K562 (cell line): ENCODE measurements around the gene PLXNA3. TPM values are rescaled to one million over a fixed set of nuclear protein-coding genes. Genes with fewer than 3 reads are reported as not detected.
A peak's percentile ranks its signal among the peaks of the same experiment; 100 is the strongest.

ENCODE experiments used
- ADNP ChIP-seq: fragments of 200-800 bp; sonication (Bioruptor generic); IDR thresholded peaks from 2 replicates; pipeline ENCODE4 v1.6.1; 2016; ENCODE audit warnings: missing genetic modification characterization, missing compliant biosample characterization
- CAMTA2 ChIP-seq: fragments of 250-450 bp; sonication (Bioruptor Pico); conservative IDR thresholded peaks from 2 replicates; pipeline ENCODE4 v1.5.1; 2022
- CHD4 ChIP-seq: fragments of 200-600 bp; sonication (generic); IDR thresholded peaks from 3 replicates; pipeline ENCODE4 v1.6.1; 2012; ENCODE audit warnings: low read depth, mild to moderate bottlenecking, mixed read lengths, low read length, inconsistent platforms; ENCODE audit not compliant: insufficient read depth, insufficient replicate concordance, poor library complexity, severe bottlenecking
- CREB3 ChIP-seq: fragments of 450-650 bp; conservative IDR thresholded peaks from 2 replicates; pipeline ENCODE4 v1.6.1; 2016; ENCODE audit warnings: missing genetic modification characterization, low read depth, mild to moderate bottlenecking, missing compliant biosample characterization, moderate library complexity
- EGR1 ChIP-seq: fragments of 450-650 bp; conservative IDR thresholded peaks from 2 replicates; pipeline ENCODE4 v1.6.1; 2017; ENCODE audit warnings: mild to moderate bottlenecking
- ETS2 ChIP-seq: IDR thresholded peaks from 2 replicates; pipeline ENCODE4 v1.6.1; 2016; ENCODE audit warnings: borderline replicate concordance, missing genetic modification characterization, mild to moderate bottlenecking, moderate library complexity, missing compliant biosample characterization; ENCODE audit not compliant: poor library complexity, severe bottlenecking
- HNRNPH1 ChIP-seq: fragments of 200-400 bp; formaldehyde crosslinking; optimal IDR thresholded peaks from 2 replicates; pipeline ENCODE3; 2017; ENCODE audit warnings: low read depth, mild to moderate bottlenecking, low read length, moderate library complexity
- NKRF ChIP-seq: fragments of 450-650 bp; IDR thresholded peaks from 2 replicates; pipeline ENCODE4 v1.6.1; 2016; ENCODE audit warnings: borderline replicate concordance
- NR4A1 ChIP-seq, 2 experiments: fragments of 250-450 bp in 1 of 2; fragments of 450-650 bp in 1 of 2; sonication (Bioruptor Pico) in 1 of 2; IDR thresholded peaks; 2 replicates each; pipeline versions ENCODE4 v1.4.0 to v1.6.1; 2016 to 2020; ENCODE audit warnings: mild to moderate bottlenecking in 2 of 2, missing compliant biosample characterization in 1 of 2, missing genetic modification characterization in 1 of 2, moderate library complexity in 1 of 2
- PTTG1 ChIP-seq: fragments of 450-650 bp; IDR thresholded peaks from 2 replicates; pipeline ENCODE4 v1.6.1; 2016; ENCODE audit warnings: low read depth, mild to moderate bottlenecking, missing genetic modification characterization, missing compliant biosample characterization
- SMAD4 ChIP-seq: fragments of 250-450 bp; sonication (Bioruptor Pico); conservative IDR thresholded peaks from 2 replicates; pipeline ENCODE4 v1.8.0; 2021; ENCODE audit warnings: inconsistent platforms, mild to moderate bottlenecking, moderate library complexity
- SREBF1 ChIP-seq: fragments of 150-350 bp; IDR thresholded peaks from 2 replicates; pipeline ENCODE4 v1.6.1; 2014; ENCODE audit warnings: antibody characterized with exemption, low read depth, low read length, borderline replicate concordance
- ZNF316 ChIP-seq: fragments of 450-650 bp; IDR thresholded peaks from 2 replicates; pipeline ENCODE4 v1.6.1; 2016
- ZNF408 ChIP-seq: fragments of 250-450 bp; sonication (Bioruptor Pico); IDR thresholded peaks from 2 replicates; pipeline ENCODE4 v1.4.0; 2020; ENCODE audit warnings: low read depth, mild to moderate bottlenecking, moderate library complexity
- ZNF699 ChIP-seq: fragments of 250-450 bp; sonication (Bioruptor Pico); IDR thresholded peaks from 2 replicates; pipeline ENCODE4 v1.8.0; 2021; ENCODE audit warnings: mild to moderate bottlenecking, moderate library complexity; ENCODE audit not compliant: insufficient replicate concordance
- ZNF717 ChIP-seq: fragments of 250-450 bp; sonication (Bioruptor Pico); IDR thresholded peaks from 2 replicates; pipeline ENCODE4 v1.5.0; 2021
- polyA plus RNA-seq, 8 experiments: library from polyadenylated mRNA; depleted of rRNA in 4 of 8; stranded (reverse) in 5 of 8; unstranded in 3 of 8; fragments of >200 nt; fragmentation: Nextera tagmentation in 2 of 8; fragmentation: Illumina TruSeq in 1 of 8; extraction: Ambion mirVana in 2 of 8; extraction: Trizol in 1 of 8; gene quantifications; 2 replicates each; pipeline versions ENCODE4 v1.2.1 to v1.2.3, GENCODE V29; 2011 to 2014; ENCODE audit warnings: inconsistent platforms in 1 of 8, missing spikeins in 1 of 8
- total RNA-seq, 7 experiments: library from RNA; depleted of rRNA in 6 of 7; stranded (reverse); fragments of >200 nt in 6 of 7; fragmentation: Illumina TruSeq in 2 of 7; extraction: Trizol in 2 of 7; gene quantifications; 2 replicates each; pipeline versions ENCODE4 v1.2.1 to v1.2.3, GENCODE V29; 2011 to 2021; ENCODE audit warnings: low replicate concordance in 1 of 7
- TF ChIP-seq, protein P1 (sequence below): fragments of 450-650 bp; IDR thresholded peaks from 2 replicates; pipeline ENCODE4 v1.6.1; 2016; ENCODE audit warnings: mild to moderate bottlenecking
- TF ChIP-seq, protein P2 (sequence below), 2 experiments: fragments of 200-800 bp in 1 of 2; sonication (Bioruptor generic) in 1 of 2; sonication (generic) in 1 of 2; formaldehyde crosslinking in 1 of 2; IDR thresholded peaks in 1 of 2; conservative IDR thresholded peaks in 1 of 2; 2 replicates each; pipeline versions ENCODE4 v1.5.0 to v1.6.1; 2016 to 2020; ENCODE audit warnings: missing compliant biosample characterization in 1 of 2, missing genetic modification characterization in 1 of 2, missing genetic modification reagents in 1 of 2
- TF ChIP-seq, protein P3 (sequence below): fragments of 250-450 bp; sonication (Bioruptor Pico); IDR thresholded peaks from 2 replicates; pipeline ENCODE4 v1.4.0; 2020; ENCODE audit warnings: mild to moderate bottlenecking, moderate library complexity

The PLXNA3 gene
- total and polyA plus RNA-seq, 9 of the 15 experiments (the other 6 are each of a cell fraction or from before 2014, with no cell fraction given) = 0.32 to 47.8 (median 7.5) TPM

DNA sequence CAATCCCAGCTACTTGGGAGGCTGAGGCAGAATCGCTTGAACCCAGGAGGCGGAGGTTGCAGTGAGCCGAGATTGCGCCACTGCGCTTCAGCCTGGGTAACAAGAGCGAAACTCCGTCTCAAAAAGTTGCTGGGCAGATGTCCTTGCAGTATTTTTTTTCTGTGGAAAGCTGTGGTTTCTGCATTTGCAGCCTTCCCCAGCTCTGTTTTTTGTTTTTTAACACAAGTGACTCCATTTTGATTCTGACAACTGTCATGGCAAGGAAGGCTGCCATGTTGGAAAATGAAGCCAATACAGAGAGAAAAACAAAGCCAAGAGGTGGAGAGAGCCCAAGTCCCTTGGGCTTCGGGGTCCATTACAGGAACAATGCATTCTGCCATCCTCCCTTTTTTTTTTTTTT, 44.0 kb downstream of the PLXNA3 start (continued):
- peak; percentile 62; the same call in 1 of the 2 replicates for TF ChIP-seq PTTG1
- TF ChIP-seq ZNF699 (CRISPR knock-in tag) = no peak
- no peak for TF ChIP-seq ZNF717
- TF ChIP-seq ZNF408 (CRISPR knock-in tag) = no peak
- TF ChIP-seq ADNP (tag) = 0 out of 2 replicates have a peak, but pooled peaks have one; percentile 21
- TF ChIP-seq, protein P1, sequence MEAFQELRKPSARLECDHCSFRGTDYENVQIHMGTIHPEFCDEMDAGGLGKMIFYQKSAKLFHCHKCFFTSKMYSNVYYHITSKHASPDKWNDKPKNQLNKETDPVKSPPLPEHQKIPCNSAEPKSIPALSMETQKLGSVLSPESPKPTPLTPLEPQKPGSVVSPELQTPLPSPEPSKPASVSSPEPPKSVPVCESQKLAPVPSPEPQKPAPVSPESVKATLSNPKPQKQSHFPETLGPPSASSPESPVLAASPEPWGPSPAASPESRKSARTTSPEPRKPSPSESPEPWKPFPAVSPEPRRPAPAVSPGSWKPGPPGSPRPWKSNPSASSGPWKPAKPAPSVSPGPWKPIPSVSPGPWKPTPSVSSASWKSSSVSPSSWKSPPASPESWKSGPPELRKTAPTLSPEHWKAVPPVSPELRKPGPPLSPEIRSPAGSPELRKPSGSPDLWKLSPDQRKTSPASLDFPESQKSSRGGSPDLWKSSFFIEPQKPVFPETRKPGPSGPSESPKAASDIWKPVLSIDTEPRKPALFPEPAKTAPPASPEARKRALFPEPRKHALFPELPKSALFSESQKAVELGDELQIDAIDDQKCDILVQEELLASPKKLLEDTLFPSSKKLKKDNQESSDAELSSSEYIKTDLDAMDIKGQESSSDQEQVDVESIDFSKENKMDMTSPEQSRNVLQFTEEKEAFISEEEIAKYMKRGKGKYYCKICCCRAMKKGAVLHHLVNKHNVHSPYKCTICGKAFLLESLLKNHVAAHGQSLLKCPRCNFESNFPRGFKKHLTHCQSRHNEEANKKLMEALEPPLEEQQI = no peak
- peak; percentile 56 for TF ChIP-seq SMAD4 (CRISPR knock-in tag)
- TF ChIP-seq ETS2 (tag) = no peak
- TF ChIP-seq CAMTA2 (CRISPR knock-in tag) = no peak
- no peak for TF ChIP-seq NR4A1 (CRISPR knock-in tag; IDR thresholded peaks at IDR 0.05)
- TF ChIP-seq NR4A1 (tag; IDR thresholded peaks at IDR 0.05) = peak; percentile 62; the same call in 1 of the 2 replicates
- TF ChIP-seq, protein P2, sequence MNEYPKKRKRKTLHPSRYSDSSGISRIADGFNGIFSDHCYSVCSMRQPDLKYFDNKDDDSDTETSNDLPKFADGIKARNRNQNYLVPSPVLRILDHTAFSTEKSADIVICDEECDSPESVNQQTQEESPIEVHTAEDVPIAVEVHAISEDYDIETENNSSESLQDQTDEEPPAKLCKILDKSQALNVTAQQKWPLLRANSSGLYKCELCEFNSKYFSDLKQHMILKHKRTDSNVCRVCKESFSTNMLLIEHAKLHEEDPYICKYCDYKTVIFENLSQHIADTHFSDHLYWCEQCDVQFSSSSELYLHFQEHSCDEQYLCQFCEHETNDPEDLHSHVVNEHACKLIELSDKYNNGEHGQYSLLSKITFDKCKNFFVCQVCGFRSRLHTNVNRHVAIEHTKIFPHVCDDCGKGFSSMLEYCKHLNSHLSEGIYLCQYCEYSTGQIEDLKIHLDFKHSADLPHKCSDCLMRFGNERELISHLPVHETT (CRISPR knock-in tag; conservative IDR thresholded peaks at IDR 0.05 in 1 of 2, IDR thresholded peaks at IDR 0.05 in 1 of 2) = no peak
- TF ChIP-seq ZNF316 = no peak
- TF ChIP-seq NKRF = no peak
- no peak for TF ChIP-seq EGR1
- TF ChIP-seq, protein P3, sequence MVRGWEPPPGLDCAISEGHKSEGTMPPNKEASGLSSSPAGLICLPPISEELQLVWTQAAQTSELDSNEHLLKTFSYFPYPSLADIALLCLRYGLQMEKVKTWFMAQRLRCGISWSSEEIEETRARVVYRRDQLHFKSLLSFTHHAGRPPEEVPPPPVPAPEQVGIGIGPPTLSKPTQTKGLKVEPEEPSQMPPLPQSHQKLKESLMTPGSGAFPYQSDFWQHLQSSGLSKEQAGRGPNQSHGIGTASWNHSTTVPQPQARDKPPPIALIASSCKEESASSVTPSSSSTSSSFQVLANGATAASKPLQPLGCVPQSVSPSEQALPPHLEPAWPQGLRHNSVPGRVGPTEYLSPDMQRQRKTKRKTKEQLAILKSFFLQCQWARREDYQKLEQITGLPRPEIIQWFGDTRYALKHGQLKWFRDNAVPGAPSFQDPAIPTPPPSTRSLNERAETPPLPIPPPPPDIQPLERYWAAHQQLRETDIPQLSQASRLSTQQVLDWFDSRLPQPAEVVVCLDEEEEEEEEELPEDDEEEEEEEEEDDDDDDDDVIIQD = no peak
- no peak for TF ChIP-seq SREBF1
- TF ChIP-seq CHD4 = no peak
- no peak for TF ChIP-seq HNRNPH1
- TF ChIP-seq CREB3 (tag) = peak; percentile 79; the same call in 1 of the 2 replicates
